Skeletal muscle tissue (tissue), 4 donors: ENCODE measurements around the gene PHF21A. TPM values are rescaled to one million over a fixed set of nuclear protein-coding genes. Genes with fewer than 3 reads are reported as not detected.
A peak's percentile ranks its signal among the peaks of the same experiment; 100 is the strongest.

Experiments
- H3K27ac ChIP-seq: one replicate; pipeline ENCODE4 v1.7.0; 2013; ENCODE audit warnings: mild to moderate bottlenecking, low read depth, low read length, inconsistent platforms
- H3K27me3 ChIP-seq, 3 donors: one replicate each; pipeline ENCODE4 v1.7.0; 2013; ENCODE audit warnings: low read length in 3 of 3; ENCODE audit not compliant: control insufficient read depth in 3 of 3, insufficient read depth in 3 of 3
- H3K36me3 ChIP-seq, 3 donors: one replicate each; pipeline ENCODE4 v1.7.0; 2013; ENCODE audit warnings: low read length in 3 of 3; ENCODE audit not compliant: control insufficient read depth in 3 of 3, insufficient read depth in 3 of 3
- H3K4me1 ChIP-seq, 3 donors: one replicate each; pipeline ENCODE4 v1.7.0; 2013; ENCODE audit warnings: low read length in 3 of 3, mild to moderate bottlenecking in 3 of 3; ENCODE audit not compliant: control insufficient read depth in 3 of 3, insufficient read depth in 3 of 3
- H3K4me3 ChIP-seq, 3 donors: one replicate each; pipeline ENCODE4 v1.7.0; 2013; ENCODE audit warnings: low read length in 3 of 3
- H3K9ac ChIP-seq, 3 donors: one replicate each; pipeline ENCODE4 v1.7.0; 2013; ENCODE audit warnings: low read length in 3 of 3, mild to moderate bottlenecking in 3 of 3, moderate library complexity in 2 of 3, low read depth in 1 of 3
- H3K9me3 ChIP-seq, 3 donors: one replicate each; pipeline ENCODE4 v1.7.0; 2013; ENCODE audit warnings: low read length in 3 of 3; ENCODE audit not compliant: control insufficient read depth in 3 of 3
- total RNA-seq: library from RNA; depleted of rRNA; stranded (reverse); fragments of >200 nt; gene quantifications from one replicate; pipeline ENCODE4 v1.2.3, GENCODE V29; 2014
- donor health status: Osteomylitis.

PHF21A gene
- 16.2 TPM for total RNA-seq

- H3K27me3 ChIP-seq: no peaks in the 10 kb centered on the region
- peak within 1 kb of the TSS; percentile 85 for H3K27ac ChIP-seq
Measured at GRCh38 chr11:46121301-46121723, at the start of gene PHF21A. TSS of gene PHF21A (minus strand) at chr11:46121454. CDS start at chr11:46084219, 37,235 bp downstream.

GRCh38 chr11:46170797-46171196 is 49.5 kb upstream of the PHF21A start:
- peaks cover 2 to 6% (median 3%) of the 10 kb centered on the region in 3 donors for H3K27me3 ChIP-seq
- H3K9me3 ChIP-seq: no peaks in the 10 kb centered on the region
- no peaks in the 10 kb centered on the region for H3K4me1 ChIP-seq
- no peak overlapping the region for H3K4me3 ChIP-seq
- no peak overlapping the region for H3K9ac ChIP-seq
- no peak overlapping the region for H3K27ac ChIP-seq
- no peaks in the 10 kb centered on the region for H3K36me3 ChIP-seq

More at GRCh38 chr11:46121301-46121723, at the start of gene PHF21A:
- Histone ChIP-seq H3K4me3 (peak within 1 kb of the TSS; percentile 78 to 95 (median 89)), H3K36me3 (no peaks in the 10 kb centered on the region), H3K9ac (peak within 1 kb of the TSS; percentile 79 to 89 (median 87)), H3K4me1 (peaks cover 0 to 13% (median 9%) of the 10 kb centered on the region in 3 donors), H3K9me3 (no peaks in the 10 kb centered on the region)

GRCh38 chr11:46162700-46163099 is 41.4 kb upstream of the PHF21A start:
- no peaks in the 10 kb centered on the region for H3K36me3 ChIP-seq
- H3K27ac ChIP-seq: no peak overlapping the region
- no peaks in the 10 kb centered on the region for H3K9me3 ChIP-seq
- H3K4me1 ChIP-seq: peaks cover 3 to 6% (median 6%) of the 10 kb centered on the region in 3 donors
- H3K27me3 ChIP-seq: peaks cover 14 to 31% (median 26%) of the 10 kb centered on the region in 3 donors
- H3K9ac ChIP-seq: no peak overlapping the region
- H3K4me3 ChIP-seq: no peak overlapping the region

- Histone ChIP-seq H3K9ac (no peak overlapping the region), H3K27ac (no peak overlapping the region), H3K4me1 (peaks cover 3 to 6% (median 6%) of the 10 kb centered on the region in 3 donors), H3K9me3 (no peaks in the 10 kb centered on the region), H3K27me3 (peaks cover 14 to 31% (median 26%) of the 10 kb centered on the region in 3 donors), H3K4me3 (no peak overlapping the region), H3K36me3 (no peaks in the 10 kb centered on the region)
Measured at GRCh38 chr11:46161201-46161600, 39.9 kb upstream of the PHF21A start.

- Histone ChIP-seq H3K36me3 (no peaks in the 10 kb centered on the region), H3K9me3 (no peaks in the 10 kb centered on the region), H3K27ac (no peak overlapping the region), H3K9ac (peak overlapping the region in 1 of 3 donors; percentile 25), H3K27me3 (peaks cover 14 to 28% (median 23%) of the 10 kb centered on the region in 3 donors), H3K4me3 (no peak overlapping the region), H3K4me1 (peaks cover 3 to 6% (median 6%) of the 10 kb centered on the region in 3 donors)
Measured at GRCh38 chr11:46160100-46160499, 38.8 kb upstream of the PHF21A start.

GRCh38 chr11:46159680-46160079 is 38.4 kb upstream of the PHF21A start:
- Histone ChIP-seq H3K27ac (no peak overlapping the region), H3K4me1 (peaks cover 3 to 6% (median 6%) of the 10 kb centered on the region in 3 donors), H3K9ac (peak overlapping the region in 1 of 3 donors; percentile 25), H3K27me3 (peaks cover 14 to 28% (median 23%) of the 10 kb centered on the region in 3 donors), H3K9me3 (no peaks in the 10 kb centered on the region), H3K4me3 (no peak overlapping the region), H3K36me3 (no peaks in the 10 kb centered on the region)

GRCh38 chr11:46149826-46150225 is 28.6 kb upstream of the PHF21A start:
- Histone ChIP-seq H3K4me1 (no peaks in the 10 kb centered on the region), H3K27me3 (peaks cover 0 to 7% (median 4%) of the 10 kb centered on the region in 3 donors), H3K27ac (no peak overlapping the region), H3K36me3 (no peaks in the 10 kb centered on the region), H3K9ac (no peak overlapping the region), H3K4me3 (no peak overlapping the region), H3K9me3 (no peaks in the 10 kb centered on the region)

GRCh38 chr11:46149342-46149741 is 28.1 kb upstream of the PHF21A start:
- Histone ChIP-seq H3K27me3 (peaks cover 0 to 7% (median 4%) of the 10 kb centered on the region in 3 donors), H3K9ac (no peak overlapping the region), H3K9me3 (no peaks in the 10 kb centered on the region), H3K4me1 (no peaks in the 10 kb centered on the region), H3K4me3 (no peak overlapping the region), H3K36me3 (no peaks in the 10 kb centered on the region), H3K27ac (no peak overlapping the region)

- H3K4me1 ChIP-seq: no peaks in the 10 kb centered on the region
- no peak overlapping the region for H3K9ac ChIP-seq
- peaks cover 0 to 14% (median 11%) of the 10 kb centered on the region in 3 donors for H3K27me3 ChIP-seq
- H3K36me3 ChIP-seq: no peaks in the 10 kb centered on the region
- H3K4me3 ChIP-seq: no peak overlapping the region
- no peaks in the 10 kb centered on the region for H3K9me3 ChIP-seq
- H3K27ac ChIP-seq: no peak overlapping the region
Measured at GRCh38 chr11:46144741-46145140, 23.5 kb upstream of the PHF21A start.

GRCh38 chr11:46143049-46143806 is 22.0 kb upstream of the PHF21A start:
- no peaks in the 10 kb centered on the region for H3K9me3 ChIP-seq
- H3K9ac ChIP-seq: no peak overlapping the region
- no peak overlapping the region for H3K27ac ChIP-seq
- H3K4me3 ChIP-seq: no peak overlapping the region
- H3K27me3 ChIP-seq: peaks cover 0 to 10% (median 7%) of the 10 kb centered on the region in 3 donors
- no peaks in the 10 kb centered on the region for H3K36me3 ChIP-seq
- no peaks in the 10 kb centered on the region for H3K4me1 ChIP-seq
